H1 (cell line): Measurements from ENCODE around the gene NKIRAS2. TPM values are rescaled to one million over a fixed set of nuclear protein-coding genes. Genes with fewer than 3 reads are reported as not detected.

ENCODE experiments used
- CTCF ChIA-PET: fragments of 300-600 bp; sonication (Branson Sonifier 250); formaldehyde crosslinking; loops from one replicate; lab custom pipeline; 2021; ENCODE audit not compliant: partially characterized antibody; lab: Charles Lee
- POLR2A ChIA-PET: fragments of 300-600 bp; sonication (Branson Sonifier 250); formaldehyde crosslinking; loops from one replicate; lab custom pipeline; 2021; ENCODE audit warnings: inconsistent platforms; ENCODE audit not compliant: partially characterized antibody; lab: Charles Lee
- DNase-seq, 2 experiments: peaks; one replicate each; pipeline versions ENCODE4 v3.0.0 to v3.0.0-alpha.2; 2010 to 2022; ENCODE audit warnings: low spot score in 2 of 2, low read depth in 1 of 2, mixed read lengths in 1 of 2
- FAIRE-seq: peaks from 2 replicates; lab custom pipeline; 2011; peaks lifted over from hg19 to GRCh38; lab: Jason Lieb, UNC
- H2AFZ ChIP-seq: 2 replicates; pipeline ENCODE4 v1.8.1; 2012; ENCODE audit warnings: low read length, inconsistent platforms
- H2AK5ac ChIP-seq: 2 replicates; pipeline ENCODE4 v1.6.1; 2013; ENCODE audit warnings: low read depth, low read length
- H2BK120ac ChIP-seq: replicated peaks from 2 replicates; pipeline ENCODE3; 2013; ENCODE audit warnings: low read depth, low read length, inconsistent platforms
- H2BK12ac ChIP-seq: 2 replicates; pipeline ENCODE4 v1.6.1; 2013; ENCODE audit warnings: low read depth, low read length
- H2BK15ac ChIP-seq: 2 replicates; pipeline ENCODE4 v1.6.1; 2013; ENCODE audit warnings: low read length
- H2BK20ac ChIP-seq: 2 replicates; pipeline ENCODE4 v1.6.1; 2013; ENCODE audit warnings: low read length
- H2BK5ac ChIP-seq: 2 replicates; pipeline ENCODE4 v1.6.1; 2013; ENCODE audit warnings: low read depth, low read length
- H3K14ac ChIP-seq: 2 replicates; pipeline ENCODE4 v1.6.1; 2013; ENCODE audit warnings: inconsistent platforms; ENCODE audit not compliant: insufficient read length
- H3K18ac ChIP-seq: 2 replicates; pipeline ENCODE4 v1.6.1; 2013; ENCODE audit warnings: low read length; ENCODE audit errors: extremely low read depth
- H3K23ac ChIP-seq: 2 replicates; pipeline ENCODE4 v1.6.1; 2013; ENCODE audit warnings: inconsistent platforms; ENCODE audit not compliant: insufficient read length
- H3K23me2 ChIP-seq: 2 replicates; pipeline ENCODE4 v1.6.1; 2013; ENCODE audit warnings: low read depth, low read length
- H3K27ac ChIP-seq: 2 replicates; pipeline ENCODE4 v1.6.1; 2011; ENCODE audit warnings: low read depth, low read length, inconsistent platforms
- H3K27me3 ChIP-seq, 4 experiments: replicated peaks in 1 of 4; 1 replicate in 1 of 4; 2 replicates in 3 of 4; pipeline versions ENCODE4 v1.6.1 to v1.8.1; 2011 to 2013; ENCODE audit warnings: low read length in 3 of 4, mild to moderate bottlenecking in 3 of 4, inconsistent platforms in 2 of 4, mixed read lengths in 2 of 4, moderate library complexity in 1 of 4; ENCODE audit not compliant: control insufficient read depth in 3 of 4, insufficient read depth in 3 of 4; ENCODE audit errors: extremely low read depth in 1 of 4
- H3K36me3 ChIP-seq, 4 experiments: 2 replicates each; pipeline versions ENCODE4 v1.6.1 to v1.8.1; 2011 to 2013; ENCODE audit warnings: mild to moderate bottlenecking in 4 of 4, low read length in 3 of 4, moderate library complexity in 2 of 4, control low read depth in 1 of 4, inconsistent platforms in 1 of 4; ENCODE audit not compliant: insufficient read depth in 4 of 4, control insufficient read depth in 2 of 4
- H3K4ac ChIP-seq: replicated peaks from 2 replicates; pipeline ENCODE3; 2013; ENCODE audit warnings: low read length, low read depth, mixed read lengths, inconsistent platforms; ENCODE audit not compliant: insufficient read length
- H3K4me1 ChIP-seq, 4 experiments: replicated peaks in 1 of 4; 1 replicate in 1 of 4; 2 replicates in 3 of 4; pipeline versions ENCODE4 v1.6.1 to v1.8.1; 2011 to 2013; ENCODE audit warnings: low read length in 3 of 4, inconsistent platforms in 2 of 4, mixed read lengths in 1 of 4; ENCODE audit not compliant: insufficient read depth in 4 of 4, control insufficient read depth in 3 of 4
- H3K4me2 ChIP-seq, 2 experiments: 2 replicates each; pipeline versions ENCODE4 v1.6.1 to v1.8.1; 2011 to 2013; ENCODE audit warnings: low read depth in 2 of 2, low read length in 2 of 2, control low read depth in 1 of 2, inconsistent platforms in 1 of 2, mild to moderate bottlenecking in 1 of 2; ENCODE audit not compliant: insufficient read depth in 1 of 2
- H3K4me3 ChIP-seq, 4 experiments: fragments of 200-600, 300-600 bp in 1 of 4; sonication (generic), shearing (Covaris generic), sonication (Bioruptor Twin) in 1 of 4; 2 replicates each; pipeline versions ENCODE4 v1.5.1 to v1.8.1; 2011 to 2016; ENCODE audit warnings: low read length in 4 of 4, low read depth in 3 of 4, control low read depth in 2 of 4, inconsistent platforms in 2 of 4, mild to moderate bottlenecking in 2 of 4, mixed read lengths in 1 of 4, moderate library complexity in 1 of 4; ENCODE audit not compliant: insufficient read depth in 2 of 4; ENCODE audit errors: extremely low read depth in 1 of 4
- H3K56ac ChIP-seq: replicated peaks from 2 replicates; pipeline ENCODE3; 2013; ENCODE audit warnings: low read depth, mild to moderate bottlenecking, mixed read lengths, low read length, inconsistent platforms; ENCODE audit not compliant: insufficient read length
- H3K79me1 ChIP-seq: 2 replicates; pipeline ENCODE4 v1.6.1; 2013; ENCODE audit warnings: low read depth, low read length, control low read depth
- H3K79me2 ChIP-seq, 2 experiments: 2 replicates each; pipeline versions ENCODE4 v1.6.1 to v1.8.1; 2012 to 2013; ENCODE audit warnings: low read length in 2 of 2, mild to moderate bottlenecking in 2 of 2, inconsistent platforms in 1 of 2; ENCODE audit not compliant: insufficient read depth in 2 of 2, control insufficient read depth in 1 of 2
- H3K9ac ChIP-seq, 4 experiments: replicated peaks in 1 of 4; 1 replicate in 1 of 4; 2 replicates in 3 of 4; pipeline versions ENCODE4 v1.6.1 to v1.8.1; 2011 to 2013; ENCODE audit warnings: low read depth in 3 of 4, low read length in 3 of 4, control low read depth in 2 of 4, mild to moderate bottlenecking in 2 of 4, moderate library complexity in 2 of 4, inconsistent platforms in 1 of 4; ENCODE audit errors: extremely low read depth in 1 of 4
- H3K9me3 ChIP-seq, 2 experiments: 2 replicates each; pipeline versions ENCODE4 v1.6.1 to v1.8.1; 2012 to 2013; ENCODE audit warnings: mild to moderate bottlenecking in 2 of 2, moderate library complexity in 2 of 2, control low read depth in 1 of 2, inconsistent platforms in 1 of 2, low read depth in 1 of 2, low read length in 1 of 2, mixed read lengths in 1 of 2; ENCODE audit not compliant: insufficient read depth in 2 of 2
- H4K20me1 ChIP-seq, 2 experiments: replicated peaks in 1 of 2; 2 replicates each; pipeline versions ENCODE3 to v1.8.1; 2011 to 2013; ENCODE audit warnings: inconsistent platforms in 2 of 2, low read length in 2 of 2, mild to moderate bottlenecking in 1 of 2; ENCODE audit not compliant: insufficient read depth in 2 of 2, control insufficient read depth in 1 of 2
- H4K5ac ChIP-seq: 2 replicates; pipeline ENCODE4 v1.6.1; 2013; ENCODE audit warnings: low read length, low read depth, mixed read lengths, inconsistent platforms; ENCODE audit not compliant: insufficient read length
- H4K8ac ChIP-seq: 2 replicates; pipeline ENCODE4 v1.8.0; 2013; ENCODE audit warnings: mild to moderate bottlenecking, moderate library complexity, low read length, inconsistent platforms; ENCODE audit not compliant: insufficient read depth; ENCODE audit errors: extremely low read depth
- H4K91ac ChIP-seq: replicated peaks from 2 replicates; pipeline ENCODE3; 2013; ENCODE audit warnings: low read length, mixed read lengths, inconsistent platforms; ENCODE audit not compliant: insufficient read length
- CHD1 ChIP-seq: IDR thresholded peaks from 2 replicates; pipeline ENCODE4 v1.6.1; 2012; ENCODE audit warnings: low read depth, low read length, improper control_type of control experiment
- CREB1 ChIP-seq: IDR thresholded peaks from 2 replicates; pipeline ENCODE4 v1.6.1; 2012; ENCODE audit warnings: inconsistent platforms
- GTF2F1 ChIP-seq: IDR thresholded peaks from 2 replicates; pipeline ENCODE4 v1.6.1; 2012; ENCODE audit warnings: low read depth, low read length, improper control_type of control experiment, borderline replicate concordance
- JUN ChIP-seq: IDR thresholded peaks from 2 replicates; pipeline ENCODE4 v1.6.1; 2011; ENCODE audit warnings: low read depth, mild to moderate bottlenecking, improper control_type of control experiment, low read length
- MAFK ChIP-seq: IDR thresholded peaks from 2 replicates; pipeline ENCODE4 v1.6.1; 2012; ENCODE audit warnings: low read depth, mild to moderate bottlenecking, improper control_type of control experiment, low read length
- POU5F1 ChIP-seq: IDR thresholded peaks from 2 replicates; pipeline ENCODE4 v1.6.1; 2011; ENCODE audit warnings: low read depth, mild to moderate bottlenecking, low read length, moderate library complexity
- RNF2 ChIP-seq: fragments of 200-900, 300-1000 bp; sonication (generic); IDR thresholded peaks from 2 replicates; pipeline ENCODE4 v1.7.1; 2016; ENCODE audit warnings: borderline replicate concordance, low read depth, mild to moderate bottlenecking, antibody characterized with exemption, low read length; ENCODE audit not compliant: poor library complexity, severe bottlenecking; ENCODE audit errors: missing control alignments
- SIN3A ChIP-seq, 2 experiments: IDR thresholded peaks in 1 of 2; conservative IDR thresholded peaks in 1 of 2; 2 replicates each; pipeline ENCODE4 v1.6.1; 2011 to 2012; ENCODE audit warnings: low read length in 2 of 2, improper control_type of control experiment in 1 of 2, low read depth in 1 of 2, mild to moderate bottlenecking in 1 of 2
- TAF1 ChIP-seq: IDR thresholded peaks from 2 replicates; pipeline ENCODE4 v1.6.1; 2011; ENCODE audit warnings: mild to moderate bottlenecking, low read depth, low read length
- WGBS, 2 experiments: shearing (Covaris generic) in 1 of 2; methylation state at CpG; one replicate each; pipeline versions ENCODE4 v1.1.6 to v1.1.7; 2013 to 2015; ENCODE audit warnings: low lambda C conversion rate in 2 of 2, mixed read lengths in 2 of 2, inconsistent platforms in 1 of 2, low coverage in 1 of 2, missing lambda C conversion rate in 1 of 2; ENCODE audit not compliant: insufficient replicate concordance in 2 of 2, insufficient coverage in 1 of 2, insufficient read length in 1 of 2; ENCODE audit errors: extremely low coverage in 1 of 2, missing lambda C conversion rate in 1 of 2; 5-methylcytosine and 5-hydroxymethylcytosine counted together
- polyA plus RNA-seq, 7 experiments: library from polyadenylated mRNA; depleted of rRNA in 3 of 7; stranded (reverse) in 5 of 7; unstranded in 2 of 7; fragments of >200 nt in 5 of 7; fragments of 200-250 nt in 2 of 7; gene quantifications; 1 replicate in 5 of 7; 2 replicates in 1 of 7; 4 replicates in 1 of 7; pipeline versions ENCODE4 v1.2.1 to v1.2.3, GENCODE V29; 2011 to 2013; ENCODE audit warnings: missing spikeins in 2 of 7, mixed read lengths in 2 of 7
- total RNA-seq: library from RNA; stranded (reverse); fragmentation: NEBNext Ultra II Directional; extraction: Animal tissue kit (Norgen Biotek cat#: 25700); gene quantifications from 2 replicates; pipeline ENCODE4 v1.2.1, GENCODE V29; 2021

Gene NKIRAS2
- total and polyA plus RNA-seq, 2 of the 8 experiments (the other 6 are each of a cell fraction or from before 2014, with no cell fraction given) = 34.5 to 51.1 TPM

DNA sequence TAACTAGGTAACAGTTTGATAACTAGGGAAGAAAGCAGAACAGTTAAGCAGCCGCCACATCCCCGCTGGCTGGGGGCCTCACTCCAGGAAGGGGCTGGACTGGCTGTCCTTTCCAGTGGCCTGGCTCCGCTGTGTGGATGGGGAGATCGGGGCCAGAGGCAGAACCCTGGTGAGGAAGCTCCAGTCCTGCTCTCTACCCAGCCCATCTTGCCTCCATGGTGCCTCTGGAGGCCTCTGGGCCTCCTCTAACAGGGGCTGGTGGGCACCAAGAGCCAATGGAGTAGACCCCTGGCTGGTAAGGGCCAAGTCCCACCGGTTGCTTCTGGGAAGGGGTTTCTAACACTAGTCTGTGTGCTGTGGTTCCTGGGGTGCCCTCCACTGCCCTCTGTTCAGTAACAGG, 45.2 kb upstream of the NKIRAS2 start:
- Histone ChIP-seq H4K20me1 (peaks cover 2 to 17% of the 10 kb centered on the region in 2 experiments), H3K4ac (no peak overlapping the region), H3K4me1 (no peaks in the 10 kb centered on the region), H3K14ac (no peak overlapping the region), H3K23ac (no peak overlapping the region), H2AFZ (no peak overlapping the region), H3K23me2 (no peaks in the 10 kb centered on the region; the same call in 1 of the 2 replicates), H3K56ac (no peak overlapping the region), H3K79me2 (no peaks in the 10 kb centered on the region), H4K91ac (no peak overlapping the region), H4K5ac (no peak overlapping the region), H3K18ac (no peak overlapping the region), H4K8ac (no peak overlapping the region), H2BK120ac (no peak overlapping the region), H3K27ac (no peak overlapping the region), H2BK15ac (no peak overlapping the region), H3K4me2 (no peak overlapping the region), H3K27me3 (no peaks in the 10 kb centered on the region), H2AK5ac (no peak overlapping the region), H2BK5ac (no peak overlapping the region), H2BK12ac (no peak overlapping the region), H3K9me3 (no peaks in the 10 kb centered on the region), H2BK20ac (no peak overlapping the region), H3K4me3 (no peak overlapping the region), H3K9ac (no peak overlapping the region), H3K79me1 (no peaks in the 10 kb centered on the region; the same call in 1 of the 2 replicates), H3K36me3 (peaks cover 32 to 68% (median 59%) of the 10 kb centered on the region in 4 experiments)
- ChIA-PET CTCF (interaction anchor here (1.1 to 6.5 kb wide), 2 partner anchors 11 to 16 kb away, joined by 4 to 60 read pairs; partner anchors contain the start of gene CNP), POLR2A (interaction anchor here (1.2 to 4.5 kb wide), 4 partner anchors 8 to 42 kb away, joined by 3 to 32 read pairs (median 10); partner anchors contain the start of genes CNP and DNAJC7)
- no peak for FAIRE-seq
- TF ChIP-seq MAFK = no peak
- no peak for TF ChIP-seq RNF2
- no peak for TF ChIP-seq TAF1
- TF ChIP-seq CHD1 = no peak
- TF ChIP-seq CREB1 = no peak
- TF ChIP-seq GTF2F1 = no peak
- no peak for TF ChIP-seq POU5F1
- no peak for TF ChIP-seq JUN
- TF ChIP-seq SIN3A (conservative IDR thresholded peaks at IDR 0.05 in 1 of 2, IDR thresholded peaks at IDR 0.05 in 1 of 2; ENCODE audit: low read depth in 1 of 2, low read length in 2 of 2) = no peak
- DNase-seq = no peak
- WGBS, 2 experiments = 85% methylated on average over 5 of the region's 5 CpGs; no CpG with 5 or more reads in 1 of the 2 experiments
